WTC11 (cell line): ENCODE data around the gene SPSB3.

ENCODE experiments used
- AFF4 ChIP-seq: sonication (generic); formaldehyde crosslinking; IDR thresholded peaks from 2 replicates; pipeline ENCODE4 v1.8.1; 2023; ENCODE audit warnings: mild to moderate bottlenecking, missing genetic modification reagents, borderline replicate concordance
- CBFB ChIP-seq: sonication (generic); formaldehyde crosslinking; IDR thresholded peaks from 2 replicates; pipeline ENCODE4 v1.8.1; 2022; ENCODE audit warnings: mild to moderate bottlenecking, low read depth, missing genetic modification reagents
- CTCF ChIP-seq: fragments of 200-600 bp; IDR thresholded peaks from 2 replicates; pipeline ENCODE4 v1.8.0; 2022; ENCODE audit warnings: antibody characterized with exemption
- ESRRA ChIP-seq: sonication (generic); formaldehyde crosslinking; IDR thresholded peaks from 2 replicates; pipeline ENCODE4 v1.8.1; 2022; ENCODE audit warnings: mild to moderate bottlenecking, missing genetic modification reagents, borderline replicate concordance
- FOXJ3 ChIP-seq: sonication (generic); formaldehyde crosslinking; IDR thresholded peaks from 2 replicates; pipeline ENCODE4 v1.9.0; 2021; ENCODE audit warnings: missing genetic modification reagents, mild to moderate bottlenecking, borderline replicate concordance
- JUN ChIP-seq: sonication (generic); formaldehyde crosslinking; IDR thresholded peaks from 2 replicates; pipeline ENCODE4 v1.8.0; 2023; ENCODE audit warnings: mild to moderate bottlenecking, missing genetic modification reagents
- MAX ChIP-seq: sonication (generic); formaldehyde crosslinking; IDR thresholded peaks from 2 replicates; pipeline ENCODE4 v1.8.0; 2022; ENCODE audit warnings: mild to moderate bottlenecking, missing genetic modification reagents
- NFE2L1 ChIP-seq: sonication (generic); formaldehyde crosslinking; IDR thresholded peaks from 2 replicates; pipeline ENCODE4 v1.8.1; 2023; ENCODE audit warnings: missing genetic modification reagents
- RELA ChIP-seq: sonication (generic); formaldehyde crosslinking; IDR thresholded peaks from 2 replicates; pipeline ENCODE4 v1.8.1; 2022; ENCODE audit warnings: missing genetic modification reagents, mild to moderate bottlenecking, borderline replicate concordance
- SMAD4 ChIP-seq: sonication (generic); formaldehyde crosslinking; IDR thresholded peaks from 2 replicates; pipeline ENCODE4 v1.8.0; 2022; ENCODE audit warnings: mild to moderate bottlenecking, missing genetic modification reagents
- USF2 ChIP-seq: sonication (generic); formaldehyde crosslinking; IDR thresholded peaks from 2 replicates; pipeline ENCODE4 v1.8.1; 2023; ENCODE audit warnings: mild to moderate bottlenecking, missing genetic modification reagents, moderate library complexity
- ZNF138 ChIP-seq: sonication (generic); formaldehyde crosslinking; conservative IDR thresholded peaks from 2 replicates; pipeline ENCODE4 v1.8.1; 2022; ENCODE audit warnings: mild to moderate bottlenecking, moderate library complexity, missing genetic modification reagents
- ZNF396 ChIP-seq: fragments of 250-450 bp; sonication (Bioruptor Pico); IDR thresholded peaks from 2 replicates; pipeline ENCODE4 v1.8.0; 2021; ENCODE audit warnings: mild to moderate bottlenecking, moderate library complexity, borderline replicate concordance

GRCh38 chr16:1769402-1770300, 12.7 kb downstream of the SPSB3 start:
- TF ChIP-seq MAX (CRISPR knock-in tag), result no peak
- TF ChIP-seq USF2 (CRISPR knock-in tag), result no peak
- TF ChIP-seq ZNF138 (CRISPR knock-in tag), result no peak
- TF ChIP-seq FOXJ3 (CRISPR knock-in tag), result no peak
- TF ChIP-seq RELA (CRISPR knock-in tag), result no peak
- no peak for TF ChIP-seq AFF4 (CRISPR knock-in tag)
- TF ChIP-seq ESRRA (CRISPR knock-in tag), result no peak
- TF ChIP-seq CBFB (CRISPR knock-in tag), result no peak
- TF ChIP-seq CTCF, result no peak
- TF ChIP-seq NFE2L1 (CRISPR knock-in tag), result no peak; the same call in 1 of the 2 replicates
- TF ChIP-seq JUN (CRISPR knock-in tag), result no peak
- TF ChIP-seq SMAD4 (CRISPR knock-in tag), result no peak
- TF ChIP-seq ZNF396, result no peak
